ENCODE results near the gene CSNK2A2. TPM values are rescaled to one million over a fixed set of nuclear protein-coding genes. Genes with fewer than 3 reads are reported as not detected.

Gene CSNK2A2
- total and polyA plus RNA-seq, 2 of the 8 experiments (the other 6 are each of a cell fraction or from before 2014, with no cell fraction given), result 37.9 to 128 TPM

DNA sequence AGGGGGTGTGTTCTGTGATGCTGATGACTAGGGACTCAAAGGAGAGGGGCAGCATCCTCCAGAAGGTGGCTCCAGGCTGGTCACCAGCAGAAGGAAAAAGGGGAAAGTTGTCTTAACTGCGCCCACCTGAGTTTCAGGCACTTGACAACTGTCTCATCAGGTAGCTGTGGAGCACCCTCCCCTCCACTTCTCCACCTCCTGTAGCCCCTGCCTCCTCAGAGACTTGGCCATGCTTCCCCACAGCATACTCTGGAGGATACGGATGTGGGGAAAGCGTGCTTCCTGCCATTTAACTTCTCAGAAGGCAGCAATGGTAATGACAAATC, 86.6 kb downstream of the CSNK2A2 start (continued):
- TF ChIP-seq HDAC6 (IDR thresholded peaks at IDR 0.05; ENCODE audit: low read depth, low read length) (no peak), CBX8 (IDR thresholded peaks at IDR 0.05; ENCODE audit: borderline replicate concordance, low read depth, low read length) (no peak)

Measured in H1 (cell line).